ENCODE results near the gene IGFN1. TPM values are rescaled to one million over a fixed set of nuclear protein-coding genes. Genes with fewer than 3 reads are reported as not detected.

The IGFN1 gene
- total and polyA plus RNA-seq, 2 of the 4 experiments (the other 2 are of a cell fraction), result 0.05 TPM; not detected in 1

DNA sequence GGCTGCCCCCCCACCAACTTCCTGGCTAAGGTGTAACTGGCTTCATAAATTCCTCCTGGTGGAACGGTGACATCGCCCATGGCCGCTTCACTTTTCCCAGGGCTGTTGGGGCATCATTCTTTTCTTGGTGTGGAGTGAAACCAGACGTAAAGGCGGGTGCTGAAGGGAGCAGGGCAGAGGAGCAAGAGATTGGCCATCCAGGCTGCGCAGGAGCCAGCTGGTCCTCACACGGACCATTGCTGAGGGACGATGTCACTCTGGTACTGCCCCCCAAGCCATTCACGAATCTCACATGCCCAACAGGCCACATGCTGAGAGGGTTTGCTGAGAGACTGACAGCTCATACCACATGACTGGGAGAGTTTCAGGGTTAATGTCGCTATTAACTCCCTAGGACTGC is 82.2 kb downstream of the IGFN1 start:
- TF ChIP-seq POLR2A (IDR thresholded peaks at IDR 0.05; ENCODE audit: low read depth, low read length), result no peak
- no peak for TF ChIP-seq NFE2L2 (IDR thresholded peaks at IDR 0.05; ENCODE audit: low read depth, low read length)
- TF ChIP-seq MAFK (IDR thresholded peaks at IDR 0.05; ENCODE audit: low read depth, low read length), result no peak
- TF ChIP-seq RCOR1 (IDR thresholded peaks at IDR 0.05; ENCODE audit: insufficient replicate concordance, low read length), result no peak
- TF ChIP-seq, protein P1, sequence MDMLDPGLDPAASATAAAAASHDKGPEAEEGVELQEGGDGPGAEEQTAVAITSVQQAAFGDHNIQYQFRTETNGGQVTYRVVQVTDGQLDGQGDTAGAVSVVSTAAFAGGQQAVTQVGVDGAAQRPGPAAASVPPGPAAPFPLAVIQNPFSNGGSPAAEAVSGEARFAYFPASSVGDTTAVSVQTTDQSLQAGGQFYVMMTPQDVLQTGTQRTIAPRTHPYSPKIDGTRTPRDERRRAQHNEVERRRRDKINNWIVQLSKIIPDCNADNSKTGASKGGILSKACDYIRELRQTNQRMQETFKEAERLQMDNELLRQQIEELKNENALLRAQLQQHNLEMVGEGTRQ (IDR thresholded peaks at IDR 0.05; ENCODE audit: low read depth, low read length), result no peak
- no peak for TF ChIP-seq MXI1 (IDR thresholded peaks at IDR 0.05; ENCODE audit: borderline replicate concordance, low read depth, low read length)
- TF ChIP-seq RFX5 (IDR thresholded peaks at IDR 0.05; ENCODE audit: low read depth, low read length), result no peak
- no peak for TF ChIP-seq CEBPB (IDR thresholded peaks at IDR 0.05; ENCODE audit: low read depth, low read length)
- TF ChIP-seq, protein P2, sequence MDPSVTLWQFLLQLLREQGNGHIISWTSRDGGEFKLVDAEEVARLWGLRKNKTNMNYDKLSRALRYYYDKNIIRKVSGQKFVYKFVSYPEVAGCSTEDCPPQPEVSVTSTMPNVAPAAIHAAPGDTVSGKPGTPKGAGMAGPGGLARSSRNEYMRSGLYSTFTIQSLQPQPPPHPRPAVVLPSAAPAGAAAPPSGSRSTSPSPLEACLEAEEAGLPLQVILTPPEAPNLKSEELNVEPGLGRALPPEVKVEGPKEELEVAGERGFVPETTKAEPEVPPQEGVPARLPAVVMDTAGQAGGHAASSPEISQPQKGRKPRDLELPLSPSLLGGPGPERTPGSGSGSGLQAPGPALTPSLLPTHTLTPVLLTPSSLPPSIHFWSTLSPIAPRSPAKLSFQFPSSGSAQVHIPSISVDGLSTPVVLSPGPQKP (IDR thresholded peaks at IDR 0.05; ENCODE audit: borderline replicate concordance, low read depth, low read length), result no peak
- no peak for TF ChIP-seq CHD1 (IDR thresholded peaks at IDR 0.05; ENCODE audit: low read depth, low read length)
- no peak for TF ChIP-seq MAZ (IDR thresholded peaks at IDR 0.05; ENCODE audit: borderline replicate concordance, low read depth, low read length)
- no peak for TF ChIP-seq BHLHE40 (IDR thresholded peaks at IDR 0.05; ENCODE audit: low read depth, low read length)
- no peak for TF ChIP-seq FOS (IDR thresholded peaks at IDR 0.05; ENCODE audit: low read depth, low read length)
- no peak overlapping the region for H4K91ac ChIP-seq (ENCODE audit: insufficient read depth, low read depth, low read length)
- no peak overlapping the region for H3K56ac ChIP-seq (ENCODE audit: extremely low read depth, insufficient read depth, low read length)
- ChIA-PET CTCF (interaction anchor here (0.7 kb wide), 1 partner anchor 841 kb away, joined by 4 read pairs; no protein-coding TSS in a partner anchor), POLR2A (ENCODE audit: unreplicated experiment) (no interaction called here)
- BruUV-seq (replicated peaks), result no TSS peak
- dilution Hi-C loops (cut with HindIII; ENCODE audit: low sequenced_read_pairs, unreplicated experiment), result no loop called here
- no peaks in the 10 kb centered on the region for H3K36me3 ChIP-seq (ENCODE audit: control insufficient read depth, insufficient read depth, low read length)
- WGBS, 2 experiments (ENCODE audit: extremely low coverage in 2 of 2, insufficient read length in 1 of 2), result 100% methylated on average over 1 of the region's 10 CpGs; no CpG with 5 or more reads in 1 of the 2 experiments
- H2AK5ac ChIP-seq (ENCODE audit: low read depth, low read length), result no peak overlapping the region
- H3K14ac ChIP-seq (replicated peaks; ENCODE audit: low read depth, low read length), result no peak overlapping the region
- no peak overlapping the region for H2AK9ac ChIP-seq (replicated peaks; ENCODE audit: low read depth, low read length, poor library complexity)
- H3K4me3 ChIP-seq (ENCODE audit: insufficient read depth, low read depth, low read length), result no peak overlapping the region
- H4K20me1 ChIP-seq (ENCODE audit: insufficient read depth, low read length), result no peaks in the 10 kb centered on the region
- ATAC-seq (ENCODE audit: low read depth) (no peak), DNase-seq (no peak)
- H3K27me3 ChIP-seq (ENCODE audit: control insufficient read depth, insufficient read depth, low read length), result peaks cover 3% of the 10 kb centered on the region; the same call in 1 of the 2 replicates
- no peak overlapping the region for H3K9ac ChIP-seq (ENCODE audit: low read depth, low read length)
- no peak overlapping the region for H3K4ac ChIP-seq (ENCODE audit: low read depth, low read length)
- H4K8ac ChIP-seq (ENCODE audit: low read depth in 2 of 2, low read length in 2 of 2), result no peak overlapping the region
- H3K4me2 ChIP-seq (ENCODE audit: low read depth, low read length), result no peak overlapping the region
- H3K79me1 ChIP-seq (ENCODE audit: low read depth in 1 of 2, low read length in 2 of 2), result no peaks in the 10 kb centered on the region
- H2AFZ ChIP-seq (replicated peaks; ENCODE audit: low read length, poor library complexity), result no peak overlapping the region
- H2BK20ac ChIP-seq (ENCODE audit: low read depth, low read length), result no peak overlapping the region
- peaks cover 8% of the 10 kb centered on the region for H3K4me1 ChIP-seq (ENCODE audit: control insufficient read depth, insufficient read depth, low read length)
- intact Hi-C loops (cut with micrococcal nuclease), result loop anchor here (10.0 kb wide), 1 partner anchor 892 kb away; the partner anchor contains the start of gene PTPN7
- H3K18ac ChIP-seq (ENCODE audit: low read depth, low read length), result no peak overlapping the region
- no peak overlapping the region for H2BK15ac ChIP-seq (ENCODE audit: low read depth, low read length)
- no peak overlapping the region for H2BK5ac ChIP-seq (ENCODE audit: low read depth, low read length, poor library complexity, severe bottlenecking)
- no peaks in the 10 kb centered on the region for H3K9me3 ChIP-seq (ENCODE audit: control insufficient read depth, insufficient read depth, low read length)
- no peak overlapping the region for H3K27ac ChIP-seq (ENCODE audit: insufficient read depth, low read length)
- no peak overlapping the region for H2BK120ac ChIP-seq (ENCODE audit: low read depth, low read length)
- in situ Hi-C loops (cut with MboI; ENCODE audit: low sequenced_read_pairs), result no loop called here
- no peak overlapping the region for H3K23ac ChIP-seq (ENCODE audit: low read depth, low read length)
- no peak overlapping the region for H4K5ac ChIP-seq (ENCODE audit: low read depth, low read length)
- H3K9me1 ChIP-seq (ENCODE audit: insufficient read depth, low read length), result peaks cover 7% of the 10 kb centered on the region
